Diencephalon (tissue), 1 donor: ENCODE data around the gene ORC3. TPM values are rescaled to one million over a fixed set of nuclear protein-coding genes. Genes with fewer than 3 reads are reported as not detected.

Experiments used
- total RNA-seq: library from RNA; depleted of rRNA; stranded (reverse); fragments of >200 nt; gene quantifications from one replicate; pipeline ENCODE4 v1.2.3, GENCODE V29; 2014

The ORC3 gene
- 48.2 TPM for total RNA-seq

DNA sequence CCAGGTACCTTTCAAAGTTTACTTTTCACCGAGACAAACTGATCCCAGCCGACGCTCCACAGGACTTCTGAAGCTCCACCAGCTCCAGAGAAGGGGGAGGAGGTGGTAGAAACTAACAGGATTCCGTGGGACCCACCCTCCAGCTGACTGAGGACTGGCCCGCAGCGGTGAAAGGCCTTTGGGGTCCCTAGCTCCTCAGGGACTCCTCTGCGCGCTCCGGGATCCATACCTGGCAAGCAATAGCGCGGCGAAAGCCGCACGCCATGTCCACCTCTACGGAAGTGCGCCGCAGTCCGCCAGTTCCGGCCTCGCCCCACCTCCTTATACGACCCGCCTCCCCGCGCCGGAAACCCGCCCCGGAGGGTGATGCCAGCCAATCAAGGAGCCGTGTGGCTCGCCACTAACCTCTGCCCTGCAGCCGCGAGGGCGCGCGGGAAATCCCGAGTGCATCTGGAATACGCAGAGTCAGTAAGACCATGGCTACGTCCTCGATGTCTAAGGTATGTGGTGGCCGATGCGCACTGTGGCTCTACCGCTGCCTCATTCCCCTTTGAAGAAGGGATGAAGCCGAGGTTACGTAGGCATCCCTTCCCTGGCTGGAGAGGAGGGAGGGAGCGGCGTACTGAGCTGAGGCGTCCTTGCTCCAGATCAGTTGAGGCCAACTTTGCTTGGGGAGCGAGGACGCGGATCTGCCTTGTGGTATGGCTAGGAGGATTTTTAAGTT is at the start of gene ORC3, which contains the start of gene RARS2:
TSS of gene ORC3 (plus strand) at position 443 of the 724 bp plus-strand sequence. CDS start at position 477, 34 bp downstream.
TSS of gene RARS2 (minus strand) at position 295 of the 724 bp plus-strand sequence. CDS start at position 265, 30 bp downstream.

DNA sequence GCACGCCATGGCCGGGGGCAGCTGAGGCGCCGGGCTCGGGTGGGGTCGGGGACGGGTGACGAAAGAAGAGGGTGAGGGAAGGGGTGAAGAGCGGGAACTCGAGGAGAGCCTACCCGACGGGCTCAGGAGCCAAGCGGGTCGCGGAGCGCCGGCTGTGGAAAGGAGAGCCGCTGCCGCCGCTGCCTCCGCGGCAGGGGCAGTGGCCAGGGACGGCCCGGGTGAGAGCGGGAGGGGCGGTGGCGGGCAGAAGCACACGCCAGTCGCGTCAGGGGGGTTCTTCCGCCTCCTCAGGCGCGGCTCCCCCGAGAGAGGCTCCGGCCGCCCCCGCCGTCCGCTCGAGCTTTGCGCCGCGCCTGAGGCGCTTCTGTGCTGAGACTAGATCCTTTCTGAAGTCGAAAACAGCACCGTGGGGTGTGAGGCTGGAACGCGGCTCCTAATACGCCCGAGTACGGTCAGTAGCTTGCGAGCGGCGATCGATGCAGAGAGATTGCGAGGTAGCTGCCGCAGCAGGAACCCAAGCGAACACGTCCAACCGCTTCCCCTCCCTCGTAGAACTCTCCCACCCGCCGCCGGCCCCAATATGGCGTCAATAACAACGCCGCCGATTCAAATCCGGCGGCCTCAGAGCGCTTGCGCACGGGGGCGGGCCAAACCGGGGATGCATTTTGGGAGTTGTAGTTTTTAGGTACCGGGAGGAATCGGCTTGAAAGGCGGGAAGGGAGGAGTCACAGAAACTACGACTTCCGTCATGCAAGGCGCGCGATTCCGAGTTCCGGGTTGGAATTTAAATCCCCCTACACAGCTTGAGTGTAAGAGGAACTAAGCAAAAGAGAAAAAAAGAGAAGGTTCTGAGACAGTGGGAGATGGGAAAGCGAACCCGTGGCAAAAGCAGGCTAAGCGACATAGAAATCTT is 112.0 kb downstream of the ORC3 start, which contains the start of gene AKIRIN2:
TSS of gene AKIRIN2 (minus strand) at position 558 of the 913 bp plus-strand sequence. CDS start at position 9, 549 bp downstream.

Other genes with a start within 250 kb of the ORC3 start
- gene C6orf163, start 245.3 kb upstream of the ORC3 start, total RNA-seq: 6.2 TPM
- gene CFAP206, start 182.2 kb upstream of the ORC3 start, total RNA-seq: 14.8 TPM
- gene SLC35A1, start 117.2 kb upstream of the ORC3 start, total RNA-seq: 22.6 TPM
- gene RARS2, start 148 bp upstream of the ORC3 start, total RNA-seq: 51.4 TPM
- 51.0 TPM for gene AKIRIN2, start 112.1 kb downstream of the ORC3 start, total RNA-seq